GM12873 (cell line): ENCODE measurements around the gene MAP10.

Experiments
- TF ChIP-seq, protein P1 (sequence below): IDR thresholded peaks from 2 replicates; pipeline ENCODE4 v1.5.1; 2012; ENCODE audit warnings: low read depth, mild to moderate bottlenecking, moderate library complexity, low read length, control low read depth; ENCODE audit not compliant: insufficient read depth; ENCODE audit errors: missing control alignments

Gene MAP10

DNA sequence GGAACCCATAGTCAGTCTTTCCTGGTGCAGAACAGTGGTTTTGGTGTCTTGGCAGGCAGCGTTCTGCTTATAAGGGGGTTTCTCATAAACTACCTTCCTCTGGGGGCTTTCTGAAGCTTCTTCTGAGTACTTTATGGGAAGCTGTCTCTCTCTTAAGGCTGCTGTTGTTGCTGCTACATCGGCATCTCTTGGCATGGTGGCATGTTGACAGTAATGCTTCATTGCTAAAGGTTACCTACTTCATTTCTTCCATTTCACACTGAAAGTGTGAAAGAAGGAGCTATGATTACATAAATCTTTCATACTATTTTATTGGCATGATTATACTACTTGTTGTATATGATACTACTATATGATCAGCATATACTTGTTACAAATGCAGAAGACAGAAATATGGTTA lies 6.3 kb upstream of the MAP10 start:
- TF ChIP-seq, protein P1, sequence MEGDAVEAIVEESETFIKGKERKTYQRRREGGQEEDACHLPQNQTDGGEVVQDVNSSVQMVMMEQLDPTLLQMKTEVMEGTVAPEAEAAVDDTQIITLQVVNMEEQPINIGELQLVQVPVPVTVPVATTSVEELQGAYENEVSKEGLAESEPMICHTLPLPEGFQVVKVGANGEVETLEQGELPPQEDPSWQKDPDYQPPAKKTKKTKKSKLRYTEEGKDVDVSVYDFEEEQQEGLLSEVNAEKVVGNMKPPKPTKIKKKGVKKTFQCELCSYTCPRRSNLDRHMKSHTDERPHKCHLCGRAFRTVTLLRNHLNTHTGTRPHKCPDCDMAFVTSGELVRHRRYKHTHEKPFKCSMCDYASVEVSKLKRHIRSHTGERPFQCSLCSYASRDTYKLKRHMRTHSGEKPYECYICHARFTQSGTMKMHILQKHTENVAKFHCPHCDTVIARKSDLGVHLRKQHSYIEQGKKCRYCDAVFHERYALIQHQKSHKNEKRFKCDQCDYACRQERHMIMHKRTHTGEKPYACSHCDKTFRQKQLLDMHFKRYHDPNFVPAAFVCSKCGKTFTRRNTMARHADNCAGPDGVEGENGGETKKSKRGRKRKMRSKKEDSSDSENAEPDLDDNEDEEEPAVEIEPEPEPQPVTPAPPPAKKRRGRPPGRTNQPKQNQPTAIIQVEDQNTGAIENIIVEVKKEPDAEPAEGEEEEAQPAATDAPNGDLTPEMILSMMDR = no peak

DNA sequence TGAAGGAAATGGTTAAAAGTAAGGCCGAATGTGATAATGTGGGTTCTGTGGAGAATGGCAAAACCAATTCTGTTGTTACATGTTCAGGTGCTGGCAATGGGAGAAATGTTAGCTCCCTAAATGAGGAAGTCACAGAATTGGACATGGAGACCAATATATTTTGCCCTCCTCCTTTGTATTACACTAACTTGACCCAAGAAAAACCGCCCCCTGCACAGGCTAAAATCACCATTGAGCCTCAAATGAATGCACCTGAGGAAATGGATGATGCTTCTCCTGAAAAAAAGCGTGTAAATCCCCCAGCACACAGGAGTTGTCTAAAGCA lies 932 bp downstream of the MAP10 start:
- TF ChIP-seq, protein P1 = no peak

DNA sequence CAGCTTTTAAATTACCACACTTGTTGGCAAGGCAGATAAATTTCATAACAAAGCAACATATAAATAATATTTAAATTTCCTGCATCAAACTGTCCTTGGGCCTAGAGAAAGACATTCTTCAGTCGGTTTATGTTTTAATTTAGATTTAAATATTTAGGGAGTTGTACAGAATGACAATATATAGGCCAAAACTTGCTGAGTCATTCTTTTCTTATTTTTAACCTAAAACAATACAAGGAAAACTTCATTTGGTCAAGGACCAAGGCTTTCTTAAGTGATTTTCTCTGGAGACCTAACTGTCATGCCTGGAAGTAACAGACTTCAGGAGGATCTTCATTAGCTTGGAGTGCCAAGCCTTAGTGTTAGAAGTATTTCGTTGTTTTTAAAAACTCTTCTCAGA lies 5.6 kb downstream of the MAP10 start:
- TF ChIP-seq, protein P1 = no peak

DNA sequence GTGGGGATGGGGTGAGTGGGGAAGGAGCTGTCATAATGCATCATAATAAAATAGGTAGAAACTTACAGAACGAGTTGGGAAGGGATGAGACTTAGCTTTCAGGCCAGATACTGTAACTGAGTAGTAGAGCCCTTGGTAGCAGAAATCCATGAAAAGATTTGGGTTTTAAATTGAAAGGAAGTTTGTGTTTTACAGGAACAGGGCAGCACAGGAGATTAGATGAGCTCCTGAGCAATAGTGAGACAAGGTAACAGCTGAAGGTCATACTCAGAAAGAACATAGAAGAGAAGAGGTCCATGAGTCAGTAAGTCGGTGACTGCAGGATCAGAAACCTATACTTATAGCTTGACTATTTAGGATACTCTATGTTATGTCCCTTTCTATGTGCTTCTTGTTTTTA lies 7.3 kb downstream of the MAP10 start:
- TF ChIP-seq, protein P1 = no peak

DNA sequence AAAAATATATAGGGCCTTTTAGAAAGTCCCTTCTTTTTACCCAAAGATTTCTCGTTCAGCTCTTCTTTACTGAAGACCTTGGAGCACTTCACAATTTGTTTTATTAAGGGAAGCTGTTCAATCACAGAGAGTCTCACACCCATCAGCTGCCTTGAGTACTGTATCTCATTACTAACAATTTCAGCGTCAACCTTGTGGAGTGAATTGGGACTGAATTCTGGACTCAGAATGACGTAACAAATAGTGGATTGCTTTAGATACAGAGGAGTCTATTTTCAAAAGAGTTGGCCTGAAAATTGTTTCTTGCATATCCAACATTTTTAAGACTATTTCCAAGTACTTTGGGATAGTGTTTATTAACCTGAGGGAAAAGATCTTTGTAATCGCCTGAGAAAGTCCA lies 7.9 kb downstream of the MAP10 start:
- TF ChIP-seq, protein P1 = no peak

DNA sequence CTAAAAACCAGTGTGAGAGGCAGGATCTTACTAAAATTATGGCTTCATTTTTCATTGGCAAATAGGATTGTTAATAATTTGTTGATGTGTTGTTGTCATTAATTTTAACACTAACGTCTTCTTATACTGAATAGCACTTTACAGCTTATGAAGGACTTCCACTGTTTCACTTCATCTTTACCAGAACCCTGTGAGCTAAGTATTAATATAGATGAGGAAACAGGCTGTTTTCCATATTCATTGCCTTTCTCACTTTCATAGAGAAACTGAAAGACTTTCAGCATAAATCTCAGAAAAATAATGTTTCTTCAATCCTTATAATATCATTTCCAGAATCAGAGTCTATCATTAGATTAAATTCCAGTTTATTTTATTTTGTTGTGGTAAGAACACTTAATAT lies 8.5 kb downstream of the MAP10 start:
- TF ChIP-seq, protein P1 = no peak

DNA sequence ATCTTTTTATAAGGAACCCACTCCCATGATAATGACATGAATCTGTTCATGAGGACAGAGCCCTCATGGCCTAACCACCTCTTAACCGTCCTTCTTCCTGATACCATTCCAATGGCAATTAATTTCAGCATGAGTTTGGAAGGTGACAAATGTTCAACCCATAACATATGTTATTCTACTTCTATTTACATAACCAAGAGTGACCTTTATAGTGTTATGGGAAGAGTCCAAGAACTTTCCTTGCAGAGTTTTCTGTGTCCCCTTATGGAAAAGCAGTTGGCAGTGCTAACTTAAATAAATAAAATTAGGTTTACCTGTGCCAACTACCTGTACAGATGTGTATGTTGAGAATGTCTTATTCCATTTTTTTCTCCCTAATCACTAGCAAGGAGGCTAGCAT lies 11.1 kb downstream of the MAP10 start:
- TF ChIP-seq, protein P1 = no peak

DNA sequence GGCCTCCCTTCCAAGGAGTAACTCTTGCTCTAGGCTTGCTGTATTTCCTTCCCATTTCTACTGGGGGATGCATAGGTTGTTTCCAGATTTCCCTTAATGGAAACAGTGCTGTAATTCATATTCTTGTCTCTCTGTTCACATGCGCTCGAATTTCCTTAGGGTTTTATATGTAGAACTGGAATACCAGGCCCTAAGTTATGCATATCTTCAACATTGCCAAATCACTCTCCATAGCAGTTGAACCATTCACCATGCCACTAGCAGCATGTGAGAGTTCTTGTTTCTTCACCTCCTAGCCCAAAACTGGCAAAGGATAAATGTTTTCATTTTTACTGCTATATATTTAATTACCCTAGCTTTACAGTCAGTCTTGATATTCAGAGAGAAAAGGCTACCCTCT lies 12.8 kb downstream of the MAP10 start:
- TF ChIP-seq, protein P1 = no peak
